GM23338 (cell line): ENCODE data around the gene USH1G. TPM values are rescaled to one million over a fixed set of nuclear protein-coding genes. Genes with fewer than 3 reads are reported as not detected.

Experiments used
- ATAC-seq: fragments of 200-7000 bp; cut with Tn5 transposase; 3 replicates; pipeline ENCODE4 v1.9.1; 2020
- DNase-seq: peaks from one replicate; pipeline ENCODE4 v3.0.0-alpha.2; 2015; ENCODE audit warnings: low spot score
- H2AFZ ChIP-seq: fragments of 200-600 bp; sonication (generic); 2 replicates; pipeline ENCODE4 v1.8.0; 2016; ENCODE audit warnings: antibody characterized with exemption, mild to moderate bottlenecking, moderate library complexity
- H3F3A ChIP-seq: fragments of 200-600 bp; sonication (generic); replicated peaks from 2 replicates; pipeline ENCODE4 v1.8.0; 2017; ENCODE audit warnings: antibody characterized with exemption, mixed run types, low read depth
- H3K27ac ChIP-seq: fragments of 200-600 bp; sonication (generic); 2 replicates; pipeline ENCODE4 v1.6.1; 2016; ENCODE audit warnings: low read depth
- H3K27me3 ChIP-seq: fragments of 200-600 bp; sonication (generic); 2 replicates; pipeline ENCODE4 v1.8.0; 2016; ENCODE audit warnings: mild to moderate bottlenecking, mixed run types, moderate library complexity; ENCODE audit not compliant: insufficient read depth
- H3K36me3 ChIP-seq: fragments of 200-600 bp; sonication (generic); 2 replicates; pipeline ENCODE4 v1.8.0; 2016; ENCODE audit warnings: mild to moderate bottlenecking; ENCODE audit not compliant: insufficient read depth
- H3K4me1 ChIP-seq: fragments of 200-600 bp; sonication (generic); 2 replicates; pipeline ENCODE4 v1.8.0; 2016; ENCODE audit warnings: mild to moderate bottlenecking, moderate library complexity; ENCODE audit not compliant: insufficient read depth
- H3K4me2 ChIP-seq: fragments of 200-600 bp; sonication (generic); 2 replicates; pipeline ENCODE4 v1.7.1; 2017; ENCODE audit warnings: mixed run types
- H3K4me3 ChIP-seq: fragments of 200-600 bp; sonication (generic); 2 replicates; pipeline ENCODE4 v1.6.1; 2016; ENCODE audit warnings: mixed run types
- H3K79me2 ChIP-seq: fragments of 200-600 bp; sonication (generic); replicated peaks from 2 replicates; pipeline ENCODE4 v1.8.0; 2017; ENCODE audit warnings: mild to moderate bottlenecking; ENCODE audit not compliant: insufficient read depth
- H3K9me2 ChIP-seq: fragments of 200-600 bp; sonication (generic); 2 replicates; pipeline ENCODE4 v1.8.0; 2017; ENCODE audit not compliant: insufficient read depth
- H4K20me1 ChIP-seq: fragments of 200-600 bp; sonication (generic); replicated peaks from 2 replicates; pipeline ENCODE4 v1.8.0; 2017; ENCODE audit warnings: mild to moderate bottlenecking; ENCODE audit not compliant: insufficient read depth
- H3K27ac Mint-ChIP-seq: 2 replicates; pipeline ENCODE4 v1.8.0; 2020; ENCODE audit warnings: inconsistent platforms, mild to moderate bottlenecking, moderate library complexity, mixed read lengths
- H3K27me3 Mint-ChIP-seq: 3 replicates; pipeline ENCODE4 v1.8.0; 2022; ENCODE audit warnings: low read depth, mild to moderate bottlenecking, moderate library complexity, mixed read lengths, inconsistent platforms; ENCODE audit not compliant: insufficient read depth, poor library complexity
- H3K36me3 Mint-ChIP-seq: 3 replicates; pipeline ENCODE4 v1.8.0; 2021; ENCODE audit warnings: low read depth, mild to moderate bottlenecking, inconsistent platforms, moderate library complexity, mixed read lengths
- H3K4me1 Mint-ChIP-seq: 3 replicates; pipeline ENCODE4 v1.8.0; 2020; ENCODE audit warnings: mild to moderate bottlenecking, inconsistent platforms, mixed read lengths
- H3K4me3 Mint-ChIP-seq: 3 replicates; pipeline ENCODE4 v1.8.0; 2021; ENCODE audit warnings: moderate library complexity, mild to moderate bottlenecking, inconsistent platforms, mixed read lengths
- H3K9me3 Mint-ChIP-seq: 3 replicates; pipeline ENCODE4 v1.8.0; 2020; ENCODE audit warnings: moderate library complexity, mild to moderate bottlenecking, inconsistent platforms, mixed read lengths
- CREB1 ChIP-seq: fragments of 250-450 bp; sonication (Bioruptor Pico); IDR thresholded peaks from 2 replicates; pipeline ENCODE4 v1.5.0; 2020; ENCODE audit warnings: low read depth, mild to moderate bottlenecking, moderate library complexity
- ETS1 ChIP-seq: IDR thresholded peaks from 2 replicates; pipeline ENCODE4 v1.6.1; 2016; ENCODE audit warnings: antibody characterized with exemption
- EZH2 ChIP-seq: fragments of 200-600 bp; sonication (generic); IDR thresholded peaks from one replicate; pipeline ENCODE4 v1.8.0; 2017; ENCODE audit warnings: antibody characterized with exemption, mild to moderate bottlenecking, low read depth; ENCODE audit not compliant: unreplicated experiment
- EZH2phosphoT487 ChIP-seq: fragments of 200-600 bp; sonication (generic); IDR thresholded peaks from one replicate; pipeline ENCODE4 v1.8.1; 2018; ENCODE audit warnings: antibody characterized with exemption; ENCODE audit not compliant: unreplicated experiment
- JUNB ChIP-seq: IDR thresholded peaks from one replicate; pipeline ENCODE4 v1.6.1; 2016; ENCODE audit warnings: antibody characterized with exemption; ENCODE audit not compliant: unreplicated experiment
- NANOG ChIP-seq: IDR thresholded peaks from 2 replicates; pipeline ENCODE4 v1.6.1; 2016; ENCODE audit warnings: antibody characterized with exemption, borderline replicate concordance
- POLR2AphosphoS5 ChIP-seq: IDR thresholded peaks from 2 replicates; pipeline ENCODE4 v1.6.1; 2016; ENCODE audit warnings: antibody characterized with exemption, low read depth
- STAT1 ChIP-seq: IDR thresholded peaks from one replicate; pipeline ENCODE4 v1.6.1; 2016; ENCODE audit warnings: antibody characterized with exemption; ENCODE audit not compliant: unreplicated experiment
- ZNF114 ChIP-seq: fragments of 250-450 bp; sonication (Bioruptor Pico); IDR thresholded peaks from 2 replicates; pipeline ENCODE4 v1.5.0; 2020; ENCODE audit warnings: mild to moderate bottlenecking, moderate library complexity
- ZNF331 ChIP-seq: fragments of 250-450 bp; sonication (Bioruptor Pico); IDR thresholded peaks from 2 replicates; pipeline ENCODE4 v1.5.0; 2020; ENCODE audit warnings: low read depth, mild to moderate bottlenecking, moderate library complexity
- ZNF462 ChIP-seq: fragments of 250-450 bp; sonication (Bioruptor Pico); IDR thresholded peaks from 2 replicates; pipeline ENCODE4 v1.5.0; 2020; ENCODE audit warnings: mild to moderate bottlenecking, moderate library complexity
- polyA plus RNA-seq: library from polyadenylated mRNA; unstranded; fragments of >200 nt; fragmentation: Nextera tagmentation; extraction: Ambion mirVana; gene quantifications from 2 replicates; pipeline ENCODE4 v1.2.1, GENCODE V29; 2016
- total RNA-seq: library from RNA; depleted of rRNA; stranded (reverse); fragments of >200 nt; shearing (Covaris generic); gene quantifications from 2 replicates; pipeline ENCODE4 v1.2.3, GENCODE V29; 2014
- TF ChIP-seq, protein P1 (sequence below): IDR thresholded peaks from one replicate; pipeline ENCODE4 v1.6.1; 2018; ENCODE audit warnings: antibody characterized with exemption; ENCODE audit not compliant: unreplicated experiment
- TF ChIP-seq, protein P2 (sequence below), 2 experiments: fragments of 200-600 bp in 1 of 2; sonication (generic) in 1 of 2; conservative IDR thresholded peaks; 2 replicates each; pipeline versions ENCODE4 v1.5.1 to v1.6.1; 2016 to 2017; ENCODE audit warnings: antibody characterized with exemption in 2 of 2, low read depth in 2 of 2, mild to moderate bottlenecking in 2 of 2, moderate library complexity in 1 of 2

USH1G gene
- total and polyA plus RNA-seq, 2 experiments from 2014 or later: 0.34 to 1.7 TPM

GRCh38 chr17:74956093-74956492 is 33.0 kb upstream of the USH1G start:
- peaks cover 8% of the 10 kb centered on the region; the same call in 1 of the 2 replicates for H3K4me1 ChIP-seq
- TF ChIP-seq CREB1 (CRISPR knock-in tag) (no peak), STAT1 (no peak), ZNF114 (CRISPR knock-in tag) (no peak), ETS1 (no peak), ZNF331 (CRISPR knock-in tag) (no peak), JUNB (no peak), NANOG (no peak), EZH2phosphoT487 (no peak), ZNF462 (CRISPR knock-in tag) (no peak), POLR2AphosphoS5 (no peak), EZH2 (no peak)
- TF ChIP-seq, protein P1, sequence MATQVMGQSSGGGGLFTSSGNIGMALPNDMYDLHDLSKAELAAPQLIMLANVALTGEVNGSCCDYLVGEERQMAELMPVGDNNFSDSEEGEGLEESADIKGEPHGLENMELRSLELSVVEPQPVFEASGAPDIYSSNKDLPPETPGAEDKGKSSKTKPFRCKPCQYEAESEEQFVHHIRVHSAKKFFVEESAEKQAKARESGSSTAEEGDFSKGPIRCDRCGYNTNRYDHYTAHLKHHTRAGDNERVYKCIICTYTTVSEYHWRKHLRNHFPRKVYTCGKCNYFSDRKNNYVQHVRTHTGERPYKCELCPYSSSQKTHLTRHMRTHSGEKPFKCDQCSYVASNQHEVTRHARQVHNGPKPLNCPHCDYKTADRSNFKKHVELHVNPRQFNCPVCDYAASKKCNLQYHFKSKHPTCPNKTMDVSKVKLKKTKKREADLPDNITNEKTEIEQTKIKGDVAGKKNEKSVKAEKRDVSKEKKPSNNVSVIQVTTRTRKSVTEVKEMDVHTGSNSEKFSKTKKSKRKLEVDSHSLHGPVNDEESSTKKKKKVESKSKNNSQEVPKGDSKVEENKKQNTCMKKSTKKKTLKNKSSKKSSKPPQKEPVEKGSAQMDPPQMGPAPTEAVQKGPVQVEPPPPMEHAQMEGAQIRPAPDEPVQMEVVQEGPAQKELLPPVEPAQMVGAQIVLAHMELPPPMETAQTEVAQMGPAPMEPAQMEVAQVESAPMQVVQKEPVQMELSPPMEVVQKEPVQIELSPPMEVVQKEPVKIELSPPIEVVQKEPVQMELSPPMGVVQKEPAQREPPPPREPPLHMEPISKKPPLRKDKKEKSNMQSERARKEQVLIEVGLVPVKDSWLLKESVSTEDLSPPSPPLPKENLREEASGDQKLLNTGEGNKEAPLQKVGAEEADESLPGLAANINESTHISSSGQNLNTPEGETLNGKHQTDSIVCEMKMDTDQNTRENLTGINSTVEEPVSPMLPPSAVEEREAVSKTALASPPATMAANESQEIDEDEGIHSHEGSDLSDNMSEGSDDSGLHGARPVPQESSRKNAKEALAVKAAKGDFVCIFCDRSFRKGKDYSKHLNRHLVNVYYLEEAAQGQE: no peak
- TF ChIP-seq, protein P2, sequence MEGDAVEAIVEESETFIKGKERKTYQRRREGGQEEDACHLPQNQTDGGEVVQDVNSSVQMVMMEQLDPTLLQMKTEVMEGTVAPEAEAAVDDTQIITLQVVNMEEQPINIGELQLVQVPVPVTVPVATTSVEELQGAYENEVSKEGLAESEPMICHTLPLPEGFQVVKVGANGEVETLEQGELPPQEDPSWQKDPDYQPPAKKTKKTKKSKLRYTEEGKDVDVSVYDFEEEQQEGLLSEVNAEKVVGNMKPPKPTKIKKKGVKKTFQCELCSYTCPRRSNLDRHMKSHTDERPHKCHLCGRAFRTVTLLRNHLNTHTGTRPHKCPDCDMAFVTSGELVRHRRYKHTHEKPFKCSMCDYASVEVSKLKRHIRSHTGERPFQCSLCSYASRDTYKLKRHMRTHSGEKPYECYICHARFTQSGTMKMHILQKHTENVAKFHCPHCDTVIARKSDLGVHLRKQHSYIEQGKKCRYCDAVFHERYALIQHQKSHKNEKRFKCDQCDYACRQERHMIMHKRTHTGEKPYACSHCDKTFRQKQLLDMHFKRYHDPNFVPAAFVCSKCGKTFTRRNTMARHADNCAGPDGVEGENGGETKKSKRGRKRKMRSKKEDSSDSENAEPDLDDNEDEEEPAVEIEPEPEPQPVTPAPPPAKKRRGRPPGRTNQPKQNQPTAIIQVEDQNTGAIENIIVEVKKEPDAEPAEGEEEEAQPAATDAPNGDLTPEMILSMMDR (conservative IDR thresholded peaks at IDR 0.05; ENCODE audit: low read depth in 2 of 2): no peak
- Mint-ChIP-seq H3K4me1 (peaks cover 7% of the 10 kb centered on the region; the same call in 2 of the 3 replicates), H3K9me3 (no peaks in the 10 kb centered on the region), H3K36me3 (no peaks in the 10 kb centered on the region), H3K27me3 (peaks cover 18% of the 10 kb centered on the region), H3K4me3 (no peak overlapping the region), H3K27ac (no peak overlapping the region)
- ATAC-seq (no peak), DNase-seq (no peak)
- H2AFZ ChIP-seq: no peak overlapping the region
- no peaks in the 10 kb centered on the region for H3K36me3 ChIP-seq
- no peaks in the 10 kb centered on the region for H3F3A ChIP-seq
- no peak overlapping the region for H3K4me3 ChIP-seq
- no peaks in the 10 kb centered on the region for H3K9me2 ChIP-seq
- H3K4me2 ChIP-seq: no peak overlapping the region
- H4K20me1 ChIP-seq: no peaks in the 10 kb centered on the region
- peaks cover 6% of the 10 kb centered on the region; the same call in 1 of the 2 replicates for H3K27me3 ChIP-seq
- no peak overlapping the region for H3K27ac ChIP-seq
- H3K79me2 ChIP-seq: no peaks in the 10 kb centered on the region
